Hepatocyte (in vitro differentiated cells): Measurements from ENCODE around the gene PLXNC1. TPM values are rescaled to one million over a fixed set of nuclear protein-coding genes. Genes with fewer than 3 reads are reported as not detected.

ENCODE experiments used
- DNase-seq: peaks from one replicate; pipeline ENCODE4 v3.0.0-alpha.2; 2016; ENCODE audit warnings: low spot score
- H2AFZ ChIP-seq: fragments of 200-600 bp; sonication (generic); 2 replicates; pipeline ENCODE4 v1.6.0; 2016; ENCODE audit warnings: antibody characterized with exemption, mild to moderate bottlenecking
- H3K27ac ChIP-seq: fragments of 200-600 bp; sonication (generic); 2 replicates; pipeline ENCODE4 v1.5.1; 2016; ENCODE audit warnings: mild to moderate bottlenecking
- H3K27me3 ChIP-seq: fragments of 200-600 bp; sonication (generic); 2 replicates; pipeline ENCODE4 v1.6.1; 2016
- H3K36me3 ChIP-seq: fragments of 200-600 bp; sonication (generic); replicated peaks from 2 replicates; pipeline ENCODE4 v1.5.1; 2016; ENCODE audit warnings: low read depth; ENCODE audit not compliant: insufficient read depth
- H3K4me1 ChIP-seq: fragments of 200-600 bp; sonication (generic); 2 replicates; pipeline ENCODE4 v1.5.1; 2016; ENCODE audit warnings: mild to moderate bottlenecking, moderate library complexity; ENCODE audit not compliant: insufficient read depth
- H3K4me2 ChIP-seq: fragments of 200-600 bp; sonication (generic); 2 replicates; pipeline ENCODE4 v1.6.0; 2016
- H3K4me3 ChIP-seq: fragments of 200-600 bp; sonication (generic); 2 replicates; pipeline ENCODE4 v1.5.1; 2016; ENCODE audit warnings: mild to moderate bottlenecking
- H3K79me2 ChIP-seq: fragments of 200-600 bp; sonication (generic); 2 replicates; pipeline ENCODE4 v1.6.0; 2017; ENCODE audit warnings: mild to moderate bottlenecking
- H3K9me2 ChIP-seq: fragments of 200-600 bp; sonication (generic); replicated peaks from 2 replicates; pipeline ENCODE4 v1.6.0; 2017; ENCODE audit warnings: mild to moderate bottlenecking; ENCODE audit not compliant: insufficient read depth
- H3K9me3 ChIP-seq: fragments of 200-600 bp; sonication (generic); 2 replicates; pipeline ENCODE4 v1.5.1; 2016; ENCODE audit warnings: low read depth, mild to moderate bottlenecking
- H4K20me1 ChIP-seq: fragments of 200-600 bp; sonication (generic); 2 replicates; pipeline ENCODE4 v1.6.0; 2016; ENCODE audit warnings: mild to moderate bottlenecking; ENCODE audit not compliant: insufficient read depth, poor library complexity, severe bottlenecking
- CTCF ChIP-seq: fragments of 200-600 bp; sonication (generic); IDR thresholded peaks from 2 replicates; pipeline ENCODE4 v1.5.1; 2016; ENCODE audit warnings: antibody characterized with exemption, mild to moderate bottlenecking; ENCODE audit not compliant: poor library complexity
- EZH2 ChIP-seq: fragments of 200-600 bp; sonication (generic); IDR thresholded peaks from 2 replicates; pipeline ENCODE4 v1.6.1; 2016; ENCODE audit warnings: antibody characterized with exemption, mild to moderate bottlenecking, borderline replicate concordance
- EZH2phosphoT487 ChIP-seq: fragments of 200-600 bp; sonication (generic); IDR thresholded peaks from one replicate; pipeline ENCODE4 v1.6.1; 2018; ENCODE audit warnings: antibody characterized with exemption, mild to moderate bottlenecking, low read depth, moderate library complexity; ENCODE audit not compliant: unreplicated experiment, severe bottlenecking
- WGBS: methylation state at CpG from one replicate; pipeline ENCODE4 v1.1.6; 2016; ENCODE audit warnings: low lambda C conversion rate; ENCODE audit errors: missing lambda C conversion rate; 5-methylcytosine and 5-hydroxymethylcytosine counted together
- polyA plus RNA-seq: library from polyadenylated mRNA; unstranded; fragments of >200 nt; fragmentation: Nextera tagmentation; extraction: Ambion mirVana; gene quantifications from 2 replicates; pipeline ENCODE4 v1.2.1, GENCODE V29; 2016
- total RNA-seq: library from RNA; depleted of rRNA; stranded (reverse); fragments of >200 nt; gene quantifications from 2 replicates; pipeline ENCODE4 v1.2.3, GENCODE V29; 2014

Gene PLXNC1
- total and polyA plus RNA-seq, 2 experiments from 2014 or later, result 6.7 to 23.2 TPM

- no peaks in the 10 kb centered on the region for H3K9me2 ChIP-seq
- no peak for TF ChIP-seq EZH2
- TF ChIP-seq CTCF, result no peak
- TF ChIP-seq EZH2phosphoT487, result no peak
- H3K9me3 ChIP-seq, result no peaks in the 10 kb centered on the region
- peaks cover 4% of the 10 kb centered on the region for H3K27me3 ChIP-seq
- H3K36me3 ChIP-seq, result no peaks in the 10 kb centered on the region
- peaks cover 2% of the 10 kb centered on the region for H3K79me2 ChIP-seq
- H2AFZ ChIP-seq, result no peak overlapping the region
- H3K4me3 ChIP-seq, result no peak overlapping the region
- H3K4me1 ChIP-seq, result peaks cover 23% of the 10 kb centered on the region
- no peak overlapping the region for H3K27ac ChIP-seq
- 82% methylated on average over 6 of the region's 6 CpGs for WGBS
- no peak for DNase-seq
- no peak overlapping the region for H3K4me2 ChIP-seq
- no peaks in the 10 kb centered on the region for H4K20me1 ChIP-seq
These were observed 17.4 kb downstream of the PLXNC1 start for GRCh38 chr12:94165670-94166364.

- no peak for DNase-seq
- Histone ChIP-seq H3K27ac (no peak overlapping the region), H3K9me3 (no peaks in the 10 kb centered on the region), H4K20me1 (no peaks in the 10 kb centered on the region), H2AFZ (no peak overlapping the region), H3K27me3 (peaks cover 4% of the 10 kb centered on the region), H3K9me2 (no peaks in the 10 kb centered on the region), H3K4me3 (no peak overlapping the region), H3K4me1 (peaks cover 24% of the 10 kb centered on the region), H3K36me3 (no peaks in the 10 kb centered on the region), H3K4me2 (no peak overlapping the region), H3K79me2 (peaks cover 2% of the 10 kb centered on the region)
- 91% methylated on average over 8 of the region's 8 CpGs for WGBS
- TF ChIP-seq EZH2phosphoT487 (no peak), EZH2 (no peak), CTCF (no peak)
These were observed 18.8 kb downstream of the PLXNC1 start for GRCh38 chr12:94167071-94167755.

- Histone ChIP-seq H3K9me3 (no peaks in the 10 kb centered on the region), H3K4me1 (peaks cover 27% of the 10 kb centered on the region), H4K20me1 (no peaks in the 10 kb centered on the region), H3K79me2 (peaks cover 2% of the 10 kb centered on the region), H3K36me3 (no peaks in the 10 kb centered on the region), H2AFZ (peak overlapping the region; percentile 21), H3K27me3 (peaks cover 4% of the 10 kb centered on the region), H3K9me2 (no peaks in the 10 kb centered on the region), H3K27ac (peak overlapping the region; percentile 65), H3K4me2 (peak overlapping the region; percentile 46), H3K4me3 (no peak overlapping the region)
- no peak for DNase-seq
- 40% methylated on average over 9 of the region's 9 CpGs for WGBS
- TF ChIP-seq EZH2 (no peak), EZH2phosphoT487 (no peak), CTCF (no peak)
These were observed 19.5 kb downstream of the PLXNC1 start for GRCh38 chr12:94167756-94168416.
